ENCODE results near the gene DYNC2I2.
A peak's percentile ranks its signal among the peaks of the same experiment; 100 is the strongest.
"Not testable (repeated sequence)": the region's sequence is repeated elsewhere in the genome, so short reads cannot be mapped to it uniquely, and the experiment has no call there.

The DYNC2I2 gene

GRCh38 chr9:128685636-128686489, 29.2 kb upstream of the DYNC2I2 start:
- DNase-seq, result peak; percentile 36

GRCh38 chr9:128684325-128685199, 27.9 kb upstream of the DYNC2I2 start:
- DNase-seq, result peak; percentile 75

GRCh38 chr9:128684065-128684324, 27.3 kb upstream of the DYNC2I2 start:
- DNase-seq, result no peak

GRCh38 chr9:128683340-128684064, 26.9 kb upstream of the DYNC2I2 start:
- DNase-seq, result peak; percentile 15

- no peak for DNase-seq
These were observed 21.1 kb upstream of the DYNC2I2 start for GRCh38 chr9:128677794-128678193.

GRCh38 chr9:128675382-128675781, 18.7 kb upstream of the DYNC2I2 start:
- DNase-seq, result no peak

- no peak for DNase-seq
These were observed 13.1 kb upstream of the DYNC2I2 start for GRCh38 chr9:128669786-128670185.

GRCh38 chr9:128666481-128666941, 9.9 kb upstream of the DYNC2I2 start:
- DNase-seq, result not testable (repeated sequence)

GRCh38 chr9:128657796-128658195, 1.1 kb upstream of the DYNC2I2 start:
- no peak for DNase-seq

GRCh38 chr9:128657344-128657704, 677 bp upstream of the DYNC2I2 start:
- no peak for DNase-seq

- DNase-seq, result no peak
These were observed 2.2 kb downstream of the DYNC2I2 start for GRCh38 chr9:128654481-128654880.

- DNase-seq, result no peak
These were observed 2.7 kb downstream of the DYNC2I2 start for GRCh38 chr9:128653908-128654307.

GRCh38 chr9:128651798-128652197, 4.8 kb downstream of the DYNC2I2 start:
- DNase-seq, result no peak

GRCh38 chr9:128648206-128648605, 8.4 kb downstream of the DYNC2I2 start:
- DNase-seq, result peak; percentile 54

- no peak for DNase-seq
These were observed 12.9 kb downstream of the DYNC2I2 start for GRCh38 chr9:128643519-128644300.

- DNase-seq, result no peak
These were observed 13.9 kb downstream of the DYNC2I2 start for GRCh38 chr9:128642675-128643245.

GRCh38 chr9:128640603-128641002, 16.0 kb downstream of the DYNC2I2 start:
- no peak for DNase-seq

- no peak for DNase-seq
These were observed 18.1 kb downstream of the DYNC2I2 start for GRCh38 chr9:128638580-128638979.

- no peak for DNase-seq
These were observed 19.0 kb downstream of the DYNC2I2 start for GRCh38 chr9:128637656-128638055.

- DNase-seq, result no peak
These were observed 19.8 kb downstream of the DYNC2I2 start for GRCh38 chr9:128636556-128637530.

GRCh38 chr9:128636024-128636390, 20.6 kb downstream of the DYNC2I2 start:
- DNase-seq, result no peak
